GM06990 (cell line): ENCODE data around the gene MOB3C.

ENCODE experiments used
- DNase-seq: peaks from one replicate; pipeline ENCODE4 v3.0.0-alpha.2; 2011; ENCODE audit not compliant: insufficient read length; ENCODE audit errors: extremely low read depth
- H3K27me3 ChIP-seq: replicated peaks from 2 replicates; pipeline ENCODE4 v1.6.0; 2011; ENCODE audit warnings: low read length; ENCODE audit not compliant: control insufficient read depth, insufficient read depth
- H3K36me3 ChIP-seq: 2 replicates; pipeline ENCODE4 v1.5.1; 2011; ENCODE audit warnings: low read length; ENCODE audit not compliant: control insufficient read depth, insufficient read depth
- H3K4me3 ChIP-seq: replicated peaks from 2 replicates; pipeline ENCODE4 v1.5.1; 2011; ENCODE audit warnings: low read depth, mild to moderate bottlenecking, control low read depth, low read length
- TF ChIP-seq, protein P1 (sequence below): IDR thresholded peaks from 2 replicates; pipeline ENCODE4 v1.5.1; 2011; ENCODE audit warnings: low read length, control low read depth, mild to moderate bottlenecking, inconsistent platforms; ENCODE audit not compliant: insufficient read depth, poor library complexity, severe bottlenecking

Gene MOB3C

GRCh38 chr1:46582972-46583371 is 33.6 kb downstream of the MOB3C start:
- Histone ChIP-seq H3K36me3 (peaks cover 17% of the 10 kb centered on the region), H3K27me3 (no peaks in the 10 kb centered on the region), H3K4me3 (no peak overlapping the region)
- no peak for DNase-seq
- TF ChIP-seq, protein P1, sequence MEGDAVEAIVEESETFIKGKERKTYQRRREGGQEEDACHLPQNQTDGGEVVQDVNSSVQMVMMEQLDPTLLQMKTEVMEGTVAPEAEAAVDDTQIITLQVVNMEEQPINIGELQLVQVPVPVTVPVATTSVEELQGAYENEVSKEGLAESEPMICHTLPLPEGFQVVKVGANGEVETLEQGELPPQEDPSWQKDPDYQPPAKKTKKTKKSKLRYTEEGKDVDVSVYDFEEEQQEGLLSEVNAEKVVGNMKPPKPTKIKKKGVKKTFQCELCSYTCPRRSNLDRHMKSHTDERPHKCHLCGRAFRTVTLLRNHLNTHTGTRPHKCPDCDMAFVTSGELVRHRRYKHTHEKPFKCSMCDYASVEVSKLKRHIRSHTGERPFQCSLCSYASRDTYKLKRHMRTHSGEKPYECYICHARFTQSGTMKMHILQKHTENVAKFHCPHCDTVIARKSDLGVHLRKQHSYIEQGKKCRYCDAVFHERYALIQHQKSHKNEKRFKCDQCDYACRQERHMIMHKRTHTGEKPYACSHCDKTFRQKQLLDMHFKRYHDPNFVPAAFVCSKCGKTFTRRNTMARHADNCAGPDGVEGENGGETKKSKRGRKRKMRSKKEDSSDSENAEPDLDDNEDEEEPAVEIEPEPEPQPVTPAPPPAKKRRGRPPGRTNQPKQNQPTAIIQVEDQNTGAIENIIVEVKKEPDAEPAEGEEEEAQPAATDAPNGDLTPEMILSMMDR, result no peak

DNA sequence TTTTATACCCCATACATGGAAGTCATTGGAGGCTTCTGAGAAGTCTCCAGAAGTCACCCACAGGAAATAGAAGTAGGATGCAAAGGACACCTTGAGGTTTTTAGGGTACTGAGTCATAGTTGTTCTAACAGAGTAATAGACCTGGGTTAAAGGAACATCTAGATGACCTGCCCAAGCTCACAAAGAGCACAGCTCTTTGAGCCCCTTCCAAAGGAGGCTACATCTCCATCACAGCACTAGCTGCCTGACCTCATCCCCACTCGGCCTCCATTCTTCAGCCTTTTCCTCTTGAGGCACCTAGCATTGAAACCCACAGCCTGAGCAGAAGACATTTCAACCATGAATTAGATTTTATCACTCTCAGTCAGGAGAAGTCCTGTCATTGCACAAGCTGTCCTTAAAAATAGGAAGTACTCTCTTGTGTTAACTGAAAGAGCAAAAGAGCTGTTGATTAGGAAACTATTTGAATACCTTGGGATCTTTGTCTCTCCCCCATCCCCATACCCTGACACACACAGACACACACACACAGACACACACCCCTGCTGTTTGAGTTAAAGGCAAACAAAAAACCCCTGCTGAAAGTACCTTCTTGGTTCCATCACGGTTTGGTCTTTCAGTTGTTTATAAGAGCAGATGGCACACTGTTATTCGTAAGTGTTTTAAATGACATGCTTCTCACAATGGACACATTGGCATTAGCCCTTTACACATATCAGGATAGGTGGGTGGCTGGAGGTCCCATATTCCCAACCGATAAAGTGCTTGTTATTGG is 34.7 kb downstream of the MOB3C start:
- no peak for DNase-seq
- peaks cover 19% of the 10 kb centered on the region for H3K36me3 ChIP-seq
- TF ChIP-seq, protein P1, result no peak
- no peak overlapping the region for H3K4me3 ChIP-seq
- no peaks in the 10 kb centered on the region for H3K27me3 ChIP-seq

DNA sequence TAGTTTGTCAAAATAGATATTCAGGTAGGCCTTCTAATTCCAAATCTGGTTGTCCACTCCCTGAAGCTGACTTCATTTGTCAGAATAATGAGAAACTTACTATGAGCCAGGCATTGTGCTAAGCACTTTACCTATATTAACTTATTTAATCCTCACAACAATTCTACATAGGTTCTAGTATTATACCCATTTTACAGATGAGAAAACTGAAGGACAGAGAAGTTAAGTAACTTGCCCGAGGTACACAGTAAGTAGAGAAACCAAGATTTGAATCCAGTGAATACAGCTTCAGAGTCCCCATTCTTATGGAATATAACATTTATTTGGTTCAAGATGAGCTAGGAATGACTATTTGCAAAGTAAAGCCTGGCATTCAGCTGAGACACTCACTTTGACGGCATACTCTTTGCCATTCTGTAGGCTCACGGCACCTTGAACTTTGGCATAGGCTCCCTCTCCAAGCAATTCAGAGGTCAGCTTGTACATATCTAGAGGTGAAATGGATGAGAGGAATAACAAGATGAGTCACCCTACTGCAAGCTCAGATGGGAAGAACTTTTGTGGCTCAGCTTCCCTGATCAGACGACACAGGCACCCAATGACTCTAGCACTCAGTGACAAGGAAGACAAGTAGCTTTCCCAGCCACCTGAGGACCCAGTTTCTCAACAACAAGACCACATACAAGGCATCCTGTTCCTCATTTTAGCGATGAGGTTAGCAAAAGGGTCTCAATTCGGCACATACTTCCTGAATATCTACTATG is 36.3 kb downstream of the MOB3C start:
- Histone ChIP-seq H3K27me3 (no peaks in the 10 kb centered on the region), H3K4me3 (no peak overlapping the region), H3K36me3 (peaks cover 16% of the 10 kb centered on the region)
- TF ChIP-seq, protein P1, result no peak
- no peak for DNase-seq

- Histone ChIP-seq H3K4me3 (no peak overlapping the region), H3K36me3 (peaks cover 13% of the 10 kb centered on the region), H3K27me3 (no peaks in the 10 kb centered on the region)
- TF ChIP-seq, protein P1, result no peak
- DNase-seq, result no peak
Measured at GRCh38 chr1:46577671-46578070, 38.9 kb downstream of the MOB3C start.

- no peak for DNase-seq
- TF ChIP-seq, protein P1, result no peak
- Histone ChIP-seq H3K36me3 (peaks cover 13% of the 10 kb centered on the region), H3K4me3 (no peak overlapping the region), H3K27me3 (no peaks in the 10 kb centered on the region)
Measured at GRCh38 chr1:46576596-46576995, 40.0 kb downstream of the MOB3C start.
